ENCODE results near the gene ASB10. TPM values are rescaled to one million over a fixed set of nuclear protein-coding genes. Genes with fewer than 3 reads are reported as not detected.

Gene ASB10
- total and polyA plus RNA-seq, 2 of the 8 experiments (the other 6 are each of a cell fraction or from before 2014, with no cell fraction given), result not detected

- no peak for TF ChIP-seq CHD7 (IDR thresholded peaks at IDR 0.05; ENCODE audit: insufficient replicate concordance, low read length)
Observed at GRCh38 chr7:151210087-151210854, 23.2 kb upstream of the ASB10 start, which contains the start of gene H2BK1 (continued).
